C4-2B (cell line): ENCODE data around the gene RPTOR.

Experiments
- CTCF ChIP-seq: fragments of 450-650 bp; conservative IDR thresholded peaks from 2 replicates; pipeline ENCODE4 v1.5.1; 2017; ENCODE audit warnings: mild to moderate bottlenecking
- ZFX ChIP-seq: fragments of 450-650 bp; IDR thresholded peaks from 2 replicates; pipeline ENCODE4 v1.6.1; 2017

GRCh38 chr17:80881306-80881705 lies 336.7 kb downstream of the RPTOR start:
- TF ChIP-seq CTCF (no peak), ZFX (no peak)
